Astrocyte (in vitro differentiated cells and primary cell): Measurements from ENCODE around the gene HRC.

ENCODE experiments used
- CTCF ChIP-seq: IDR thresholded peaks from 2 replicates; pipeline ENCODE4 v1.5.1; 2011; ENCODE audit warnings: low read depth, mild to moderate bottlenecking, inconsistent platforms, low read length, moderate library complexity; ENCODE audit not compliant: insufficient read depth
- EZH2 ChIP-seq: IDR thresholded peaks from 2 replicates; pipeline ENCODE4 v1.6.1; 2012; ENCODE audit warnings: mild to moderate bottlenecking, low read length, inconsistent platforms; ENCODE audit not compliant: insufficient read depth

DNA sequence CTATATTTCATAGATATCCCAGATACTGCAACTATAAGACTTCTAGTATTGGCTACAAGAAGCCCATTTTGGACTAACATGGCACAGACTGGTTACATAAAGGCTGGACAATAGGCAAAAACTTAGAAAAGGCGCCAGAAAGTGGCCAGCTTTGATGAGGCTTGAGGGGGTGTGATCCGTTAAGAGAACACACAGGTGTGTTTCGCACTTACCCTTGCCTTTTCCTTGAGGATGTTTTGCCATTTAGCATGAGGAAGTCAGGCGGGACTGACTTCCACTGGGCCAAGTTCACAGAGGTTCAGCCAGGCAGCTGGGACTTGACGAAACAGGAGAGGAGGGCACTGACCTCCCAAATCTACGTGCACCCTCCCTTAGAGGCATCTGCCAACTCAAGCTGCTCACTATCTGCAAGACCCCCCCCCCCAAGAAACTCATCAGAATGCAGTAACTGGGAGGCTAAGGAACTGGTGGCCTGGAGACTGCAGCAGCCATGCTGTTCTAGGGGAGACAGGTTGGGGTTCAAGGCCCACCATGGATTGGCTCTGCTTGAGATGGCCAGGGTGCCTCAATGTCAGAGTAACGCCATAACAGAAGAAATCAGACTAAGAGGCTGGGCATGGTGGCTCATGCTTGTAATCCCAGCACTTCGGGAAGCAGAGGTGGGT is 45.5 kb downstream of the HRC start:
- TF ChIP-seq CTCF (no peak), EZH2 (no peak)
